Activated naive CD4-positive, alpha-beta T cell treated with anti-CD3 and anti-CD28 coated beads, Interleukin-2, amount 50 U/mL, for 72 hours (primary cell): Measurements from ENCODE around the gene SPOCD1. TPM values are rescaled to one million over a fixed set of nuclear protein-coding genes. Genes with fewer than 3 reads are reported as not detected.

Experiments used
- ATAC-seq, 2 donors: fragments of 150-1000 bp; cut with Tn5 transposase; 2 replicates each; pipeline ENCODE4 v1.10.0; 2021; ENCODE audit warnings: mild to moderate bottlenecking in 2 of 2, moderate library complexity in 2 of 2
- DNase-seq, 2 donors: peaks; one replicate each; pipeline ENCODE4 v3.0.0; 2021 to 2022; ENCODE audit warnings: low spot score in 2 of 2
- H3K27ac Mint-ChIP-seq, 2 donors: one replicate each; pipeline ENCODE4 v1.8.0; 2022; ENCODE audit warnings: mild to moderate bottlenecking in 2 of 2, mixed read lengths in 2 of 2
- H3K36me3 Mint-ChIP-seq, 2 donors: one replicate each; pipeline ENCODE4 v1.8.0; 2022; ENCODE audit warnings: mixed read lengths in 2 of 2
- H3K9me3 Mint-ChIP-seq, 2 donors: one replicate each; pipeline ENCODE4 v1.8.0; 2022; ENCODE audit warnings: mixed read lengths in 2 of 2
- total RNA-seq, 2 donors: library from RNA; stranded (reverse); gene quantifications; one replicate each; pipeline ENCODE4 v1.2.3, GENCODE V29; 2022

Gene SPOCD1
- total RNA-seq, 2 donors from 2014 or later, result 0.46 to 1.8 TPM

DNA sequence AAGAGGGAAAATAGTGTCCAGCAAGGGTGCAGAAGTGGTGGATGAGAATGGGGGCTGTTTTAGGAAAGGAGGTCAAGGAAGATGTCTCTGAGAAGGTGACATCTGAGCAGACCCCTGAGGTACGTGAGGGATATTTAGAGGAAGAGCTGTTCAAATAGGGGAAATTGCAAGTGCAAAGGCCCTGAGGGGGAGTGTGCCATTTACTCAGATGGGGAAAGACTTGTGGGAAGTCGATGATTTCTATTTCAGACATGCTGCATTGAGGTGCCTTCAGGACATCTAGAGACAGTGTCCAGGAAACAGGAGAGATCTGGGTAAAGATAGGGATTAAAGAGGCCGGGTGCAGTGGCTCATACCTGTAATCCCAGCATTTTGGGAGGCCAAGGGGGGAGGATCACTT lies 41.3 kb downstream of the SPOCD1 start:
- peaks cover 0 to 5% of the 10 kb centered on the region in 2 donors for H3K36me3 Mint-ChIP-seq
- ATAC-seq (no peak), DNase-seq (no peak)
- H3K9me3 Mint-ChIP-seq, result no peaks in the 10 kb centered on the region
- no peak overlapping the region for H3K27ac Mint-ChIP-seq

DNA sequence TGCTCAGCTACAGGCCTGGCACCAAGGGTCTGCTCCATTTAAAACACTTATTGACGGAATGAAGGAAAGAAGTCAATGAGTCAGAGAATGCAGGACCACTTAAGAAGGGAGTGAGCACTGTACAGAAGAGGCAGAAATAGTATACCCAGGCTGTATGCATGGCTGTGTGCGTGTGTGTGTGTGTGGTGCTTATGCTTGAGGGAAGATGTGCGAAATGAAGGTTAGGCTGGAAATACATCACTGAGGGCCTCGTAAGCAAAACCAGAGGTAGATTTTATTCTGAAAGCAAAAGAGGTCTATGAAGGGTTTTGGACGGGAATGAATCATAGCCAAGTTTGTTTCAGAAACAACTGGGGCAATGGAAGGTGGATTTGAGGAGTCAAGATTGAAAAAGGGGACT lies 42.0 kb downstream of the SPOCD1 start:
- H3K27ac Mint-ChIP-seq, result no peak overlapping the region
- peaks cover 0 to 5% of the 10 kb centered on the region in 2 donors for H3K36me3 Mint-ChIP-seq
- ATAC-seq (peak in 1 of 2 donors; percentile 27), DNase-seq (no peak)
- H3K9me3 Mint-ChIP-seq, result no peaks in the 10 kb centered on the region

DNA sequence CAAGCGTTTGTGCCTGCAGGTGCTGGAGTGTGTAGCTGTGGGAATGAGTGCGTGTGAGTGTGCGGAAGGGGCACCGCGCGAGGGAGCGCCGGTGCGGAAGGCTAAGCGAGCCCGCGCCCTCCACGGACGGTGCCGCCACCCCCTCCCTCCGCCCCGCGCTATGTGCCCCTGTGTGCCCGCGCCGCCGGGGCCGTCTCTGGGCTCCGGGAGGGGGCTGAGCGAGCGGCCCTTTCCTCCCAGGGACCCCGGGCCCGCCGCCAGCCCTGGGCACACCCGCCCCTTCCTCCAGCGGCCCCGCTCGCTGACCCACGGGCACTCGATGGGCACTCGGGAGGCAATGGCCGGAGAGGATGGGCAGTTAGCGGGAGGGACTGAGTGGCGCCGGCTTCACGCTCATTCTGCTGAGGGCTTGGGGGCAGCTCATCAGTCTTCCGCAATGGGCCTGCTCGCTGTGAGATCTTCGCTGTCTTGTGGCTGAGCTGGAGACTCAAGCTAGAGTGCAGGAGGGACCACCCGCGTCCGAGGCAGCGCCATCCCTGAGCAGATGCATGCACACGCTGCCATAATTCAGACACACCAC lies 43.1 kb downstream of the SPOCD1 start:
- no peaks in the 10 kb centered on the region for H3K9me3 Mint-ChIP-seq
- DNase-seq, result no peak
- H3K36me3 Mint-ChIP-seq, result peaks cover 0 to 5% of the 10 kb centered on the region in 2 donors
- H3K27ac Mint-ChIP-seq, result peak overlapping the region in 1 of 2 donors; percentile 93
- ATAC-seq, result no peak

GRCh38 chr1:31771891-31772668 lies 43.7 kb downstream of the SPOCD1 start:
- peak overlapping the region in 1 of 2 donors; percentile 93 for H3K27ac Mint-ChIP-seq
- ATAC-seq (peak; percentile 63 to 87), DNase-seq (peak in 1 of 2 donors; percentile 48)
- H3K9me3 Mint-ChIP-seq, result no peaks in the 10 kb centered on the region
- peaks cover 0 to 5% of the 10 kb centered on the region in 2 donors for H3K36me3 Mint-ChIP-seq

- DNase-seq (no peak), ATAC-seq (no peak)
- H3K27ac Mint-ChIP-seq, result peak overlapping the region in 1 of 2 donors; percentile 34
- peaks cover 0 to 5% of the 10 kb centered on the region in 2 donors for H3K36me3 Mint-ChIP-seq
- no peaks in the 10 kb centered on the region for H3K9me3 Mint-ChIP-seq
These were observed 46.0 kb downstream of the SPOCD1 start for GRCh38 chr1:31769720-31770390.

GRCh38 chr1:31768939-31769704 lies 46.7 kb downstream of the SPOCD1 start:
- DNase-seq (no peak), ATAC-seq (peak; percentile 53 to 86)
- Mint-ChIP-seq H3K27ac (peak overlapping the region in 1 of 2 donors; percentile 34), H3K9me3 (no peaks in the 10 kb centered on the region), H3K36me3 (peaks cover 0 to 5% of the 10 kb centered on the region in 2 donors)

DNA sequence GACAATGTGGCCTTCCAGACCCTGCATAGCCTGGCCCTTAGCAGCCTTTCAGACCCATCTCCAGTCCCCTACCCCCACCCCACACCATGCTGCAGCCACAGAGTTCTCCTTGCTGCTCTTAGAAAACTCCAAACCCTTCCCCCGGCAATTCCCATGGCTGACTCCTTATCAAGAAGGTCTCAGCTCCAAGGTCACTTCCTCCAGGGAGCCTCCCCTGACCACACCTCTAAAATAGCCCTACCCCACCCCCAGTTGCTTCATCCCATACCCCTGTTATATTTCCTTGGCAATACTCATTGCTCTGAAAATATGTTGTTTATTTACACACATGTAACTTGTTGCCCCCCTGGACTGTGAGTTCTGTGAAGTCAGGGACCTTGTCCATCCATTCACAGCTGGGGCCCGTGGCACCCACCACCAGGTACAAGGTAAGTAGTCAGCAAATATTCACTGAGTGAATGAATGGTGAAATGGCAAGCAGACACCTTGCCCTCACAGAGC lies 47.4 kb downstream of the SPOCD1 start:
- DNase-seq (no peak), ATAC-seq (no peak)
- Mint-ChIP-seq H3K27ac (peak overlapping the region in 1 of 2 donors; percentile 34), H3K9me3 (no peaks in the 10 kb centered on the region), H3K36me3 (peaks cover 0 to 5% of the 10 kb centered on the region in 2 donors)

DNA sequence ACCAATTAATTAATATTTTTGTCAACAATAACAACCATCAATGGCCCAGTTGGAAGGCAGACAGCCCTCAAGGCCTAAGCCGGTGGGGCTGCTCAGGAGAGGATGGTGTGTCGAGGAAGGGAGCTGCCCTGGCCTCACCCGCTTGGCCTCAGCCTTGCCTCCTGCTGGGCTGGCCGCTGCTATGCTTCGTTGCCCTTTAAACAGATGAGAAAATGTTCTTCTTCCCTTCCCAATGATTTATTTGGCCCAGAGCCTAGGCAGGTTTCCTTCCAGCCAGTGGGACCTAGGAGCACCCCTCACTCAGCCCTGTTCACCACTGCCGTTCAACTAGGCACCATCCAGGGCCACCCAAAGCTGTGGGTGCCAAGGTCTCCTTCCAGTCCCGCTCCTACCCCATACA lies 48.6 kb downstream of the SPOCD1 start:
- Mint-ChIP-seq H3K9me3 (no peaks in the 10 kb centered on the region), H3K27ac (no peak overlapping the region), H3K36me3 (peaks cover 0 to 2% of the 10 kb centered on the region in 2 donors)
- DNase-seq, result no peak
- no peak for ATAC-seq

DNA sequence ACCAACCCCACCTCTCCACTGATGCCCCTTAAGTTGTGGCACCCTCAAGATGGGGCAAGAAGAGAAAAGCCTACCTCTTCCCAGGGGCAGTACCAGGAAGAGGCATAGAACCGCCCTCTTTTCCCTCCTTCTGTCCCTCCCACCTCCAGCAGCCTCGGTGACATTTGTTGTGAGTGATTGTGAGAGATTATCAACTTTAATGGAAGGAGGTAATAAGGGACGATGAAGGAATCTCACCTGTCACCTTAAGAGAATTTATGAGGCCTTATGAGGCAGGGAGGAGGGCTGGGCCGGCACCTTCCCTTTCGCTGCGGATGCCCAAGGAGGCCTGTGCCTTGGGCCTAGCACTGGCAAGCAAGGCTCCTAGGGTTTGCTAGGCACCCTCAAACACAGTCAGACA lies 50.3 kb downstream of the SPOCD1 start:
- DNase-seq, result no peak
- no peak overlapping the region for H3K27ac Mint-ChIP-seq
- H3K9me3 Mint-ChIP-seq, result no peaks in the 10 kb centered on the region
- H3K36me3 Mint-ChIP-seq, result no peaks in the 10 kb centered on the region
- no peak for ATAC-seq

DNA sequence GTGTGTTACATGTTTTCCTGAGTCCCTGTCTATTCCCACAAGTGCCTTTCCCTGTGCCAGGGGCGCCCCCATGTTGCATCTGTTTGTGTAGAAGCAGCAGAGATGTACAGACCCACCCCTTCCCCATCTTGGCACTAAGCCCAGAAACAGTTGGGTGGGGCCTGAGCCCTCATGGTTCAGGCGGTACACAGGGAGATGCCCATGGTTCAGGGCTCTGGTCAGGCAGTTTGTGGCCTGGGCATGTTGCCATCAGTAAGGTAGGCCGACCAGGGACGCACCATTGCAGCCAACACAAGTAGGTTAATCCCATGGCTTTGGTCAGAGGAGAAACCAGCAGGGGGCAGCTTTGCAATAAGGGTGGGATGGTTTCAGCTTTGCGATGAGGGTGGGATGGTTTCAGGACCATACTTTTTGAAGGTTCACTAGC lies 50.8 kb downstream of the SPOCD1 start:
- DNase-seq, result no peak
- Mint-ChIP-seq H3K9me3 (no peaks in the 10 kb centered on the region), H3K27ac (no peak overlapping the region), H3K36me3 (no peaks in the 10 kb centered on the region)
- ATAC-seq, result no peak

- ATAC-seq, result peak in 1 of 2 donors; percentile 6
These were observed 51.3 kb downstream of the SPOCD1 start, which contains the start of gene ADGRB2 for GRCh38 chr1:31764312-31765040. ADGRB2 (minus strand) TSS chr1:31764340; CDS start chr1:31757221, 7,119 bp downstream.

GRCh38 chr1:31763671-31764311 lies 52.0 kb downstream of the SPOCD1 start:
- peak in 1 of 2 donors; percentile 19 for ATAC-seq
- Mint-ChIP-seq H3K27ac (no peak overlapping the region), H3K9me3 (no peaks in the 10 kb centered on the region), H3K36me3 (no peaks in the 10 kb centered on the region)
- DNase-seq, result no peak

More at GRCh38 chr1:31764312-31765040, 51.3 kb downstream of the SPOCD1 start, which contains the start of gene ADGRB2:
- peak in 1 of 2 donors; percentile 30 for DNase-seq
- Mint-ChIP-seq H3K27ac (no peak within 1 kb of the TSS), H3K9me3 (no peaks in the 10 kb centered on the region), H3K36me3 (no peaks in the 10 kb centered on the region)

- Mint-ChIP-seq H3K36me3 (no peaks in the 10 kb centered on the region), H3K9me3 (no peaks in the 10 kb centered on the region), H3K27ac (no peak overlapping the region)
- peak in 1 of 2 donors; percentile 81 for DNase-seq
- peak; percentile 67 to 70 for ATAC-seq
These were observed 52.8 kb downstream of the SPOCD1 start for GRCh38 chr1:31762726-31763670.

DNA sequence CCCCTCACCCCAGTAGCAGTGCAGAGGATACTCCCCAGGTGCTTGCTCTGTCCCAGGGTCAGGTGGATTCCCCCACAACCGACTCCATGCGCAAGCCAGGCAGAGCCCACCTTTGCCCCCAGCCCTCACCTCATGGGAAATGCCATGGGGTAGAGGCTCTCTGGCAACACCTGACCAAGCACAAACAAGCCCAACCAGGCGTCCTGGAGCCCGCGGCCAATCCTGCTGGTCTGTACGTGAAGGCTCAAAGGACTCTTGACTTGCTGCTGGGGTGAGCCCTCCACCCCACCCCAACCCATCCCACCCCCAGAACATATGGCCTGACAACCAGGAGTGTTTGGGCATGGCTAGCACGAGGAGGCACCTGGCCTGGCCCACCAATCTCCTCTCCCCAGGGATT lies 53.5 kb downstream of the SPOCD1 start:
- Mint-ChIP-seq H3K27ac (no peak overlapping the region), H3K36me3 (no peaks in the 10 kb centered on the region), H3K9me3 (no peaks in the 10 kb centered on the region)
- no peak for DNase-seq
- no peak for ATAC-seq
